Caki2 (cell line): Measurements from ENCODE around the gene WDR47. TPM values are rescaled to one million over a fixed set of nuclear protein-coding genes. Genes with fewer than 3 reads are reported as not detected.
"Not testable (repeated sequence)": the region's sequence is repeated elsewhere in the genome, so short reads cannot be mapped to it uniquely, and the experiment has no call there.

Experiments used
- DNase-seq: peaks from one replicate; pipeline ENCODE4 v3.0.0-alpha.2; 2015; ENCODE audit warnings: low read depth
- in situ Hi-C: cut with HindIII; loops from 2 replicates; pipeline ENCODE4 v1.10.0; 2016; ENCODE audit warnings: low sequenced_read_pairs, low pct_unique_long_range_greater_than_20kb, mixed read lengths
- total RNA-seq: library from RNA; depleted of rRNA; stranded (reverse); fragments of >200 nt; shearing (Covaris generic); gene quantifications from 2 replicates; pipeline ENCODE4 v1.2.3, GENCODE V29; 2014; ENCODE audit warnings: low replicate concordance; rRNA removed

The WDR47 gene
- total RNA-seq, 1 experiment from 2014 or later: 4.7 TPM

- in situ Hi-C loops, DNase-seq: not testable (repeated sequence)
Observed at GRCh38 chr1:108927565-108927964, 114.3 kb downstream of the WDR47 start.

GRCh38 chr1:108925920-108926319 is 116.0 kb downstream of the WDR47 start:
- in situ Hi-C loops: no loop called here
- no peak for DNase-seq

Other genes starting within 250 kb of the WDR47 start
- 0.06 TPM in 1 of 2 replicates, not detected in the other for gene AKNAD1, start 185.0 kb downstream of the WDR47 start, total RNA-seq
- gene GPSM2, start 165.1 kb downstream of the WDR47 start, total RNA-seq: 28.8 and 53.7 TPM in 2 replicates
- 38.6 and 51.5 TPM in 2 replicates for gene CLCC1, start 78.6 kb downstream of the WDR47 start, total RNA-seq
- gene TAF13, start 33.9 kb upstream of the WDR47 start, total RNA-seq: 8.9 and 11.9 TPM in 2 replicates
- 12.9 and 15.1 TPM in 2 replicates for gene TMEM167B, start 48.7 kb upstream of the WDR47 start, total RNA-seq
- gene ELAPOR1, start 72.0 kb upstream of the WDR47 start, total RNA-seq: 0.88 and 1.7 TPM in 2 replicates
- gene SARS1, start 171.8 kb upstream of the WDR47 start, total RNA-seq: 133 and 154 TPM in 2 replicates
- gene CELSR2, start 207.4 kb upstream of the WDR47 start, total RNA-seq: 4.6 and 4.8 TPM in 2 replicates
- 21.8 and 27.6 TPM in 2 replicates for gene PSRC1, start 241.0 kb upstream of the WDR47 start, total RNA-seq